ENCODE measurements around the gene PSME4.

DNA sequence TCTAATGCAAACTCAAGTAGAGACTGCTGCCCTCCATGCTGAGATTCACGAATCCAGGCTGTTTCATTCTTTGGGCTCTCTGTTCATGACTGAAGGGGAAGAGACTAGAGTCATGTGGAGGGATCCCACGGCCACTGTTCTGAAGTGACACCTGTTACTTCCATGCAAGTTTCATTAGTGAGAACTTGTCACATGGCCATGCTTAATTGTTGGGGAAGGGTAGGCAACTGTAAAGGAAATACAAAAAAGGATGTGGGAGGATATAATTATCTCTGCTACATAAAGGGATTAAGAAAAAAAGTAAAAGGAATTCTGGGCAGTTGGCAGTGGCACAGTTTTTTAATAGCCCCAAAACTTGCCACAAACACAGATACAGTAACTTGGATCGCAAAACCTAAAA lies 28.0 kb upstream of the PSME4 start:
- TF ChIP-seq CTCF (IDR thresholded peaks at IDR 0.05) (no peak), EP300 (IDR thresholded peaks at IDR 0.05) (no peak)

Data from suprapubic skin (tissue), 3 donors.